Stimulated activated CD8-positive, alpha-beta memory T cell treated with anti-CD3 and anti-CD28 coated beads, Interleukin-7, amount 100 ng/mL, for 24 hours (primary cell): Measurements from ENCODE around the gene RGS3.

ENCODE experiments used
- DNase-seq: peaks from one replicate; pipeline ENCODE4 v3.0.0-alpha.2; 2020; ENCODE audit warnings: low read depth

RGS3 gene

GRCh38 chr9:113465599-113466140 lies 2.1 kb downstream of the RGS3 start:
- no peak for DNase-seq

DNA sequence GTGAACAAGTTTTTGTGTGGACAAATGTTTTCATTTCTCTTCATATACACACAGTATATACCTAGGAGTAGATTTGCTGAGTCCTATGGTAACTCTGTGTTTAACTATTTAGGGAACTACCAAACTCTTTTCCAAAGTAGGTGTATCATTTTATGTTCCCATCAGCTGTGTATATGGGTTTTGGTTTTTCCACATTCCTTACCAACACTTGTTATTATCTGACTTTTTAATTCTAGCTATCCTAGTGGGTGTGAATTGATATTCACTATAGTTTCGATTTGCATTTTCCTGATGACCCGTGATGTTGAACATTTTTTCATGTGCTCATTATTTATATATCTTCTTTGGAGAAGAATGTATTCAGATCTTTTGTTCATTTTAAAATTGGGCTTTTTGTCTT lies 3.7 kb downstream of the RGS3 start:
- no peak for DNase-seq

DNA sequence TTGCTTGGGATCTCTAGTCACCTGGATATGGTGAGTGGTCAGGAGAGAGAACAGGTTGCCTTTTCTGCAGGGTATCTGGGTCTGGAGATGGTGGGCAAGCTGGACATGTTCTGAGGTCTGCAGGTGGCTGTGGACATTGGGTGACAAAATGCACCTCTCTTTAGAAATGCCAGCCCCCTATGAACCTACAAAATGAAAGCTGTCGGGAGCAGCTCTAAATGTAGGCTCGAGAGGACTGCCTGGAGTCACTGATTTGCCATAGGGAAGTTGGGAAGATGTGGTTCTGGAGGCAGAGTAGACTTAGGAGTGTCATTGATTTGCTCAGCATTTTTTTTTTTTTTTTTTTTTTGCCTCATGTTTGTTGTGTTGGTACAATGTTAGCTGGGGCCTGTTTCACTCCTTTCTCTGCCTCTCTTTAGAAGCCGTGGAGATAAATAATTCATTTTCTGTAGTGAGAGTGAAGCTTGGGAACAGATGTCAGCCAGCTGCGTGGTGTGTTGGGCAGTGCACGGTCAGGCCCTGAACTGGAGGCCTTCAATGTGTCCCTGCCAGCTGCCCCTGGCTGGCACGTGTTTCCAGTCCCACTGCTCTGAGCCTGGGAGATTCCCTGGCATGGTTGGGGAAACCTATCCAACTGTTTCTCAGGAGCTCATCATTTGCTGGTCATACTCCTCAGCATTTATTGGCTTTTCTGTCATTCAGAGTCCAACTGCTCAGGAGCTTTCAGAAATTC lies 5.4 kb downstream of the RGS3 start:
- no peak for DNase-seq

DNA sequence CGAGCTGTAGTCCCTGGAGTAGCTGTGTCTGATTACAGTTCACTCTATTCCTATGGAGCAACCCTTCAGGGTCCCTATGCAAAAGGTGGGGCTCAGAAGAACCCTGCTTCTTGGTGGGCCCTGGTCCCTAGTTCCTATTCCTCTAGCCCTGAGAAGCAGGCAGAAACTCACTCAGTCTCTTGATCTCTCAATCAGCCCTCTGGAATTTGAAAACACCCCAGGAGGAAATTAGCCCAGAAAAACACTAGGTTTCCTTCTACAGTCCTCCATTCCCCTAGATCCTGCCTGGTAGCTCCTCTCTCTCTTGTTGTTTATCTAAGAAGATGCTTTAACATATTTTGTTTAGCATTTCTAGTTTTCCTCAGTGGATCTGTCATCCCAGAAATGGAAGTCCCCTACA lies 7.6 kb downstream of the RGS3 start:
- DNase-seq = no peak

DNA sequence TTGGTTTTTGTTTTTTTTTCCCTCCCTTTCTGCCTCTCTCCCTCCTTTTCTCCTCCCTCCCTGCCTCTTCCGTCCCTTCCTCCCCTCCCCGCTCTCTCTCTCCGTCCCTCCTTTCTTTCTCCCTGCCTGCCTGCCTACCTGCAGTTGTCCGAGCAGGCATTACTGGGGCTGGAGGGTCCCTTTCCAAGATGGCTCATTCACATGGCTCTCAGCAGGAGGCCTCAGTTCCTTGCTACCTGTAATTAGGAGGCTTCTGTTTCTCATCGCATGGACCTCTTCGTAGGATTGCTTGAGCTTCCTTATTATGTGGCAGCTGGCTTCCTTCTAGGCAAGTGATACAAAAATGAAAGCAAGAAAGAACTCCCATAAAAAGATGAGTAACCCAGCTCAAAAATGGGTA lies 8.0 kb downstream of the RGS3 start:
- no peak for DNase-seq

GRCh38 chr9:113472199-113472598 lies 8.7 kb downstream of the RGS3 start:
- no peak for DNase-seq

- no peak for DNase-seq
These were observed 11.0 kb downstream of the RGS3 start for GRCh38 chr9:113474360-113475028.

DNA sequence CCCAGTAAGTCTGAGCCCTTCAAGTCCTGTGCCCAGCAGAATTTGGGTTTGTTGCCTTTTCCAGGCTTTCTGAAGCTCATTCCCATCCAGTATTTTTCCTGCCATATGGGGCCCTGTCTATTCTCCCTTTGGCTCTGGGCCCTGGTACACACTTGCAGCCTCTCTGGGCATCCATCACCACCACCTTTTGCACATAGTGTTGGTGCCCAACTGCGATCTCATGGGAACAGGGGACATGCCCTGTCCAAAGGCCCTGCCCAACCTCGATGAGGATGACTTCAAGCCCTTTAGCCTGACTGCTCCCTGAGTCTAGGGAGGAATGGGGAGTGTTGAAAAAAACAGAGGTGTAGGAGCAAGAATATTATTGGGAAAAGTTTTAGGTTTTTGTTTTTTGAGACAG lies 11.5 kb downstream of the RGS3 start:
- no peak for DNase-seq

- DNase-seq = no peak
These were observed 12.5 kb downstream of the RGS3 start for GRCh38 chr9:113475992-113476391.

DNA sequence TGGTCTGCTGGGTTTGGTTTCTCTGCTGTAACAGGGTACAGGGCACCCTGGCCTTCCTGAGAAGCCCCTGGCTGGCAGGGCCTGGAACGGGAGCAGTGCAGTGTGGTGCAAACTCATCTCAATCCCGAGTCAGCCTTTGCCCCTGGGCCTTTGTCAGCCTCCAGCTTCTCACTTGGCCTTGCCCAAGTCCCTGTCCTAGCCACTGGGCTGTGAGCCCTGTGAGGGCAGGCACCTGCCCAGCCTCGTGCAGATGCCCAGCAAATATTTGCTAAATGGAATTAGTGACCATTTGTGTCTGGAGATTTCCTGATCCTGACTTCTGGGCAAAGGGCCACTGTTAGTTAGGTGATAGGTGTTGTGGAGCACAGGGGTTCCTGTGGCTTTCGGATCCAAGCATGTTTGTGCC lies 13.0 kb downstream of the RGS3 start:
- DNase-seq = no peak

GRCh38 chr9:113477058-113477457 lies 13.5 kb downstream of the RGS3 start:
- no peak for DNase-seq

- DNase-seq = no peak
These were observed 14.1 kb downstream of the RGS3 start for GRCh38 chr9:113477661-113478060.

GRCh38 chr9:113479174-113479621 lies 15.7 kb downstream of the RGS3 start:
- no peak for DNase-seq

DNA sequence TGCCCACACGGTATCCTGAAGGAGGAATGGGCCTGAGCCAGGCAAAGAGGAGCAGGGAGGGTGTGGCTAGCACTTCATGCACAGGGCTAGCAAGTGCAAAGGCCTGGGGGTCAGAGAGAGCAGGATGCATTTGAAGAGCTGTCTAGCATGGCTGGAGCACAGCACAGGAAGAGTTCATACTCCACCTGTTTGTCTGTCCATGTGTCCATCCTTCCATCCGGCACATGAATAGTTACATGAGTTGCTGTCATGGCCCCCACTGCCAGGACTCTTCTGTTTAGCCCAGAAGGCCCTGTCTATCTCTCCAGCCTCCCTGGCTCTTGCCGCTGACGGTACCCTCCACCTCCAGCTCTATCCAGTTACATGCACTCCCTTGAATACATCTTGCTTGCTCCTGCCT lies 17.1 kb downstream of the RGS3 start:
- no peak for DNase-seq

DNA sequence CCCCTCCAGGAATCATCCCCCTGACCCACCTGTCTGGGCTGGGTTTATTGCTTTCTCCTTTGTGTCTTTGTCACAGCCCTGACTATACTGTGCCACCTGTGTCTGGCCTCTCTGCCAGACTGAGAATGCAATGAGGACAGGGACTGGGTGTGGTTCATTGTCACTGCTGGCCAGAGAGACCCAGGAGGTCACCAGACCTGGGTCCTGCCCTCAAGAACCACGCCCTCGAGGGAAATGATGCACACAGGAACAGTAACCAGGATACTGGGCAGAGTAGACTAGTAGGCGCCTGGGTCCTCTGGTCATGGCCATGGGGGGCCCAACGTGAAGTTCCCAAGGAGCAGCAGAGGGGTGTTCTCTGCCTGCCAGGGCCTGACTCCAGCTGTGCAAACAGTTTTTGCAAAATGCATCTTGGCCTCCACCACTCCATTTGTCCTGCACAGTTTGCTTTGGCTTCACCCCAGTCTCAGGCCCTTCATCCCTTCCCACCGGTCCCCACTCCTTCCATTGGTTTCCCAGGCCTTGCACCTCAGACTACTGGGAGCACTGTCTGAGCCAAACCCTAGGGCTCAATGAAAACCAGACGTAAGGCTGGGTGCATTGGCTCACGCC lies 17.8 kb downstream of the RGS3 start:
- no peak for DNase-seq

DNA sequence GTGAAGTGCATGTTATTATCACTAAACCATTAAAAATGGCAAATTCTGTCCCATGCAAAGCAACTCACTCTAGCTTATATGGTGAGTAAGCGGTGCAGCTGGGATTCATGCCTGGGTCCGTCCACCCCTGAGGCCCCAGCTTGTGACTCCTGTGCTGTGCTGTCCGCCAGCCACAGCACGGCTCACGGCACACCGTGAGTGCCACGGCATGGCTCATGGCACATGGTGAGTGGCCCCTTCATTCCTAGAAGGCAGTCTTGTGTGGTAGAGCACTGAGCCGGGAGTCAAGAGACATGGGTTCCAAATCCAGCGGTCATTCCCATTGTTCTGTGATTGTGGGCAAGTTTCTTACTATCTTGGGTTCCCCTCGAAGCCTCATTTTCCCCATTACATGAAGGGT lies 18.8 kb downstream of the RGS3 start:
- no peak for DNase-seq

GRCh38 chr9:113482991-113483675 lies 19.6 kb downstream of the RGS3 start:
- DNase-seq = no peak

DNA sequence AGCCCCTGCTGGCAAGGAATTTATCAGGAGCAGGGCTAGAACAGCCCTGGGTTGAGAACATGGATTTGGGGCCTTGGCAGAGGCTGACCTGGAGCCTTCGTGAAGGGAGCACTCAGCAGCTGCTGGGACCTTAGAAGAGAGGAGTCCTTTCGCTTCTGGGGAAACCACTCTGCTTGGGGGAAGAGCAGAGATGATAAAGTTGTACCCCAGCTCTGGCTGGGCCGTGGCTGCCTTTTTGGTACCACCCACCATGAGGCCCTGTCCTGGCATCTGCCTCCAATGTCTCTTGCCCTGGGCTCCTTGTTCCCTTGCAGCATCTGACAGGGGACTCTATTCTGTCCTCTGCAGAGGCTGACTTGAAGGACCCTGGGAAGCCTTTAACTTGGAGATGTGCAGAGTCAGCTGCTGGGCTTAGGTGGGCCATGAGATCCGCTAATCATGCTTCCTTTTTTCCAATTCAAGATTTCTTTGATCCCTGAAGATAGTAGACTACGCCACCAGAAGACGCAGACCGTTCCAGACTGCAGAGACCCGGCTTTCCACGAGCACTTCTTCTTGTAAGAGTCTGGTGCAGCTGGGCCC lies 20.2 kb downstream of the RGS3 start:
- no peak for DNase-seq

DNA sequence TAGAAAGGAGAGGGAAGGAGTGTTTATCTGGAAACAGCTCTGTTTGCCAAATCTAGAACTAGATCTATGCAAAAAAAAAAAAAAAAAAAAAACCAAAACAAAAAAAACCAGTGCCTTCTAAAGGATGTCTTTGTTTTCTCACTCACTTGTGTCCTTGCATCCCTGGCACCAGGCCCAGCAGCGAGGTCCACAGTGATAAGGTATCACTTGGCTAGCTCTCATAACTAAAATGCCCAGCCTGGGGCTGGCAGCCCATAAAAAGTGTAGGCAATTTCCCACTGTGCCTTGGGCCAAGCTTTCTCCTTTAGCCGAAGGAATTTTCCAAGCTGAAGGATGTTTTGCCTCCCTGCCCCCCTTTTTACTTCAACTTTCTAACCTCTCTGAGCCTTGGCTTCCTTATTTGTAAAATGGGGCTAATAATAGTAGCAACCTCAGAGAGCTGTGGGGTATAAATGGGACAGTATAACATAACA lies 20.8 kb downstream of the RGS3 start:
- DNase-seq = no peak

GRCh38 chr9:113485761-113486115 lies 22.2 kb downstream of the RGS3 start:
- no peak for DNase-seq

GRCh38 chr9:113486327-113486726 lies 22.8 kb downstream of the RGS3 start:
- no peak for DNase-seq

GRCh38 chr9:113488071-113488470 lies 24.5 kb downstream of the RGS3 start:
- no peak for DNase-seq
